LNCaP clone FGC (cell line): ENCODE data around the gene LCP1.

ENCODE experiments used
- DNase-seq: peaks from one replicate; pipeline ENCODE4 v3.0.0-alpha.2; 2011; ENCODE audit warnings: low read depth
- H3K4me3 ChIP-seq: 2 replicates; pipeline ENCODE4 v1.5.1; 2011; ENCODE audit warnings: mild to moderate bottlenecking, low read depth, low read length, control low read depth
- TF ChIP-seq, protein P1 (sequence below): IDR thresholded peaks from 2 replicates; pipeline ENCODE4 v1.5.1; 2012; ENCODE audit warnings: mild to moderate bottlenecking; ENCODE audit not compliant: control insufficient read depth, insufficient read depth; ENCODE audit errors: extremely low read depth

Gene LCP1

GRCh38 chr13:46182491-46182877, 507 bp upstream of the LCP1 start:
- no peak for DNase-seq
- TF ChIP-seq, protein P1, sequence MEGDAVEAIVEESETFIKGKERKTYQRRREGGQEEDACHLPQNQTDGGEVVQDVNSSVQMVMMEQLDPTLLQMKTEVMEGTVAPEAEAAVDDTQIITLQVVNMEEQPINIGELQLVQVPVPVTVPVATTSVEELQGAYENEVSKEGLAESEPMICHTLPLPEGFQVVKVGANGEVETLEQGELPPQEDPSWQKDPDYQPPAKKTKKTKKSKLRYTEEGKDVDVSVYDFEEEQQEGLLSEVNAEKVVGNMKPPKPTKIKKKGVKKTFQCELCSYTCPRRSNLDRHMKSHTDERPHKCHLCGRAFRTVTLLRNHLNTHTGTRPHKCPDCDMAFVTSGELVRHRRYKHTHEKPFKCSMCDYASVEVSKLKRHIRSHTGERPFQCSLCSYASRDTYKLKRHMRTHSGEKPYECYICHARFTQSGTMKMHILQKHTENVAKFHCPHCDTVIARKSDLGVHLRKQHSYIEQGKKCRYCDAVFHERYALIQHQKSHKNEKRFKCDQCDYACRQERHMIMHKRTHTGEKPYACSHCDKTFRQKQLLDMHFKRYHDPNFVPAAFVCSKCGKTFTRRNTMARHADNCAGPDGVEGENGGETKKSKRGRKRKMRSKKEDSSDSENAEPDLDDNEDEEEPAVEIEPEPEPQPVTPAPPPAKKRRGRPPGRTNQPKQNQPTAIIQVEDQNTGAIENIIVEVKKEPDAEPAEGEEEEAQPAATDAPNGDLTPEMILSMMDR: no peak
- H3K4me3 ChIP-seq: no peak overlapping the region

DNA sequence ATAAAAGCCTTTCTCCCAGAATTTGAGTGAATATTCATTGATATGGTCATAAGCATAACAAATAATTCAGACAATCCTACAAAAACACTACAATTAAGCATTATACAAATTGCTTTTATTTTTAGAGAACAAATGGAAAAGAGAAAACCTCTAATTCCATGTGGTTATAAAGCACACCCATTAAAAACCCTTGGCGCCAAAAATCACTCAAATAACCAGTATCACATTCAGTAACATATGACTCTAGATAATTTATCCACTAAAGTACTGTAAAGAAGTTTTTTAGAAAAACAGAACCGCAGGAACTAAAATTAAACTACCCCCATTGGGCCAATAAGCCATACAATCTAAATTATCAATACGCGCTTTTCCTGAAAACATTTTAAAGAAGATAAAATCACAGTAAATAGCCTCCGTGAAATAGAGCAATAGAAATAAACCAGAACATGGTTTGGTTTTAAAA, 569 bp downstream of the LCP1 start:
- TF ChIP-seq, protein P1: no peak
- no peak overlapping the region for H3K4me3 ChIP-seq
- no peak for DNase-seq

DNA sequence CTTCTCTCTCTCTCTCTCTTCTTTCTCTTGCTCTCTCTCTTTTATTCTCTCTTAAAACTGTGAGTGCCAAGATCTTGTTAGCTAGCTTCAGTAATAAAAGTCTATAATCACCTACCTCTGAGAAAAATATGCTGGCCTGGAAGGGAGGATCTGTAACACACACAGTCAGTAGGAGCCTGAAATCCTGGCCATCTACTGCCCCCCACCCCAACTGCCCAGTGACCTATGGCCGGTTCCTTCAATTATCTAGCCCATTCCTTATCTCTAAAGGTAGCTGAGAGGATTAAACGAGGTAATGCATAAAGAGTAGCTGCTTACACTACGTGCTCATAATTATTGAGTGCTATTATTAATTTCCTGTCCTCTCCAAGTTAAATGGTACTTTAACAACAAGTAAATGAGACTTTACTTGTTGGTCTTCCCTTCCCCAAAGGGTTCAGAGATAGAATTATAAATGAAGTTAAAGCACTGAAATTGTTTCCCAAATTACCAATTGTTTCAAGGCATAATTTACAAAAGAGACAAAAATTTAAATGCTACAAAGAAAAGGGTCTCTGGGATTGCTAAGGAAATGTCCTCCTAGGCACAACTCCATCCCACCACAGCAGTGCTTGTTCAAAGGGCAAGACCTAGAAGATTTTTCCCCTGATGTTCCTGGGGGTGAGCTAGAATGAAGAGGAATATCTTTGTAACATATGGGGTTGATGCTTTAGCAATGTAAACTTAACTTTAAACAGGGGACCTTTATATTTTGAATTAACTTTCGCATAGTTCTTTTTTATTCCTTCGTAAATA, 1.8 kb downstream of the LCP1 start:
- H3K4me3 ChIP-seq: no peak overlapping the region

GRCh38 chr13:46179491-46179908, 2.5 kb downstream of the LCP1 start:
- H3K4me3 ChIP-seq: no peak overlapping the region
- no peak for DNase-seq
- TF ChIP-seq, protein P1: no peak

More for the DNA sequence above, 1.8 kb downstream of the LCP1 start:
- TF ChIP-seq, protein P1: no peak
- no peak for DNase-seq

- H3K4me3 ChIP-seq: no peak overlapping the region
- DNase-seq: no peak
- TF ChIP-seq, protein P1: no peak
Measured at GRCh38 chr13:46178821-46179220, 3.2 kb downstream of the LCP1 start.

- TF ChIP-seq, protein P1: no peak
- H3K4me3 ChIP-seq: no peak overlapping the region
- no peak for DNase-seq
Measured at GRCh38 chr13:46178143-46178542, 3.8 kb downstream of the LCP1 start.

- no peak overlapping the region for H3K4me3 ChIP-seq
- TF ChIP-seq, protein P1: no peak
- DNase-seq: no peak
Measured at GRCh38 chr13:46176756-46177155, 5.2 kb downstream of the LCP1 start.
